HG03066 (cell line): Measurements from ENCODE around the gene SENP6.
A peak's percentile ranks its signal among the peaks of the same experiment; 100 is the strongest.
"Not testable (repeated sequence)": the region's sequence is repeated elsewhere in the genome, so short reads cannot be mapped to it uniquely, and the experiment has no call there.

Source experiments
- ATAC-seq: cut with Tn5 transposase; IDR thresholded peaks from one replicate; pipeline ENCODE4 v1.9.1; 2021; ENCODE audit warnings: low read depth; ENCODE audit not compliant: unreplicated experiment

Gene SENP6, protein sequence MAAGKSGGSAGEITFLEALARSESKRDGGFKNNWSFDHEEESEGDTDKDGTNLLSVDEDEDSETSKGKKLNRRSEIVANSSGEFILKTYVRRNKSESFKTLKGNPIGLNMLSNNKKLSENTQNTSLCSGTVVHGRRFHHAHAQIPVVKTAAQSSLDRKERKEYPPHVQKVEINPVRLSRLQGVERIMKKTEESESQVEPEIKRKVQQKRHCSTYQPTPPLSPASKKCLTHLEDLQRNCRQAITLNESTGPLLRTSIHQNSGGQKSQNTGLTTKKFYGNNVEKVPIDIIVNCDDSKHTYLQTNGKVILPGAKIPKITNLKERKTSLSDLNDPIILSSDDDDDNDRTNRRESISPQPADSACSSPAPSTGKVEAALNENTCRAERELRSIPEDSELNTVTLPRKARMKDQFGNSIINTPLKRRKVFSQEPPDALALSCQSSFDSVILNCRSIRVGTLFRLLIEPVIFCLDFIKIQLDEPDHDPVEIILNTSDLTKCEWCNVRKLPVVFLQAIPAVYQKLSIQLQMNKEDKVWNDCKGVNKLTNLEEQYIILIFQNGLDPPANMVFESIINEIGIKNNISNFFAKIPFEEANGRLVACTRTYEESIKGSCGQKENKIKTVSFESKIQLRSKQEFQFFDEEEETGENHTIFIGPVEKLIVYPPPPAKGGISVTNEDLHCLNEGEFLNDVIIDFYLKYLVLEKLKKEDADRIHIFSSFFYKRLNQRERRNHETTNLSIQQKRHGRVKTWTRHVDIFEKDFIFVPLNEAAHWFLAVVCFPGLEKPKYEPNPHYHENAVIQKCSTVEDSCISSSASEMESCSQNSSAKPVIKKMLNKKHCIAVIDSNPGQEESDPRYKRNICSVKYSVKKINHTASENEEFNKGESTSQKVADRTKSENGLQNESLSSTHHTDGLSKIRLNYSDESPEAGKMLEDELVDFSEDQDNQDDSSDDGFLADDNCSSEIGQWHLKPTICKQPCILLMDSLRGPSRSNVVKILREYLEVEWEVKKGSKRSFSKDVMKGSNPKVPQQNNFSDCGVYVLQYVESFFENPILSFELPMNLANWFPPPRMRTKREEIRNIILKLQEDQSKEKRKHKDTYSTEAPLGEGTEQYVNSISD

DNA sequence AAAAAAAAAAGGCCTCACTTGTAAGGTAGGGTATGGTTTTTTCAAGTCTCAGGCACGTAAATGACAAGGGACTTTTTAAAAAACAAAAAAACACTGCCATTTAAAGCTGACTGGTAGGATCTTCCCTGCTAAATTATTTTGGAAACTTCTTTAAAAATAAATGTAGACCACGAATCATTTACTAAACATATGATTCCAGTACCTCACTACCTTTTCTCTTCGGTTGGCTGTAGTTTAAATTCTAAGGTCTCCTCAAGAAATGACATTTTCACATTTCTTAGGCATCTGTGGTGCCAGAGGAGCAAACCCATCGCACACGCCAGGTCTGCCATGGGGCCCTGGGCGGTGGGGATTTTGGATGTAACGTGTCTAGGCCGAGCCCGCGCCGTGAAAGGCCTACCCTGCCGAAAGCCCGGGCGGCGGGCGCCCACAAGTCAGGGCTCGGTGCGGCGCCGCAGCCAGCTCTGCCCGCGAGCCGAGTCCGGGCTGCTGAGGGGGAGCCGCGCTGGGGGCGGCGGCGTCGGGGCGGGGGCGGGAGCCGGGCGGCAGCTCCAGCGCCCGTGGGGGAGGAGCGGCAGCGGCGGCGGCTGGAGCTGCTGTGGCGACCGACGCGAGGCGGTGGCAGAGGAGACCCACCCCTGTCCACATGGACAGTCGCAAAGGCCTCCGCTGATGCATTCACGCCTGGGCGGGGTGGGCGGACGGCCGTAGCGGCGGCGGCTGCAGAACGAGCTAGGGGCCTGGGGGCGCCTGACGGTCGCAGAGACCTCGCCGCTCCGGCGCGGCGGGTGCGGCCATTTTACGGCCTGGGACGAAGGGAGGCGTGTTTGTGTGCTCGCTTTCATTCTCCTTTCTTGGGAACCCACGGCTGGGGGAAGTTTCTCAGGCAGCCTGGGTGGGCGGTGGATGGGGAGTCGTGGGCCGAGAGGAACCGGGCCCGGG, at the start of gene SENP6:
Gene SENP6 (plus strand): TSS at position 577 of the 942 bp plus-strand sequence. CDS start 645 bp downstream, outside the sequence.
- ATAC-seq = peak; percentile 62

DNA sequence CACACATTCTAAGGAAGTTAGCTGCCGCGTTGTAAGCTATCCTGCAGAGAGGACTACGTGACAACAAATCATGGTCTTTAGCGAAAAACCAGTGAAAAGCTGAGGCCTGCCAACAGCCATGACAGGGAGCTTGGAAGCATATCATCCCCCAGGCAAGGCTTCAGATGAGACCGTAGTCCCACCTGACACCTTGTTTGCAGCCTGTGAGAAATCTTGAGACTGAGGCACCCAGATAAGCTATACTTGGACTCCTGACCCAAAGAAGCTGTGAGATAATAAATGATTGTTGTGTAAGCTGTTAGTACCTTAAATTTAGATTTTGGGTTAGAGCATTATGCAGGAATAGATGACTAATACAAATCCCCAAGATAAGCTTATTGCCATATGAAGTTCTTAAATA, 45.4 kb upstream of the SENP6 start:
- ATAC-seq = no peak

DNA sequence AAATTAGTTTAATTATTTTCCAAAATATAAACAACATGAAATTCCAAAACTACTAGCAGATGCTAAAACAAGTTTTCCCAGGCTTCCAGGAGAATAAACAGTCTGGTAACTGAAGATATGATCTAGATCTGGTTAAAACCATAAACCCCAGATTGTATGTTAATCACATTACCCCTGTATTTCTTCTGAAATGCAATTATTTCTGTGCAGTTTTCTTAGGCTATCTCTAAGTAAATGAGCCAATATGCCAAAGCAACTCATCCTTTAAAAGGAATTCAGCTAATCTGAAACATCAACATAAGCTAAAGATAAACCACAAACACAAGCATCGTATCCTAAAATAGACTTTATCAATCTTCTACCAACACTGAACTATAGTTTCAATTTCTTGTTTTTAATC, 44.6 kb upstream of the SENP6 start:
- ATAC-seq = no peak

DNA sequence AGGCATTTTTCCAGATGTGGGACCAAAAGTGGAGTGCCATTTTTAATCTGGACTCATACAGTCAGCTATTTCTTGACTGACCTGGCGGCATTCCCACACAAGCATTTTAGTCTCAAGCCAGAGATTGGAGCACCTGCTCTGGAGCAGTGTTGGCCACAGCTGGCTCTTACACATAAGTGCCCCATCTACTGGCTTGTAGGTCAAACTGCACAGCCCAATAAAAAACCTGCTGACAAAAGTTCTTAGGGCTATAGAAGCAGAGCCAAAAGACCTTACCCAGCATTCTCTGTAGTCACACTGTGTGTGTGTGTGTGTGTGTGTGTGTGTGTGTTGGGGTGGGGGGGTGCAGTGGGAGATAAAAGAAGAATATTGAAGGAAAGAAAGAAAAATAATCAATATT, 38.6 kb upstream of the SENP6 start:
- no peak for ATAC-seq

DNA sequence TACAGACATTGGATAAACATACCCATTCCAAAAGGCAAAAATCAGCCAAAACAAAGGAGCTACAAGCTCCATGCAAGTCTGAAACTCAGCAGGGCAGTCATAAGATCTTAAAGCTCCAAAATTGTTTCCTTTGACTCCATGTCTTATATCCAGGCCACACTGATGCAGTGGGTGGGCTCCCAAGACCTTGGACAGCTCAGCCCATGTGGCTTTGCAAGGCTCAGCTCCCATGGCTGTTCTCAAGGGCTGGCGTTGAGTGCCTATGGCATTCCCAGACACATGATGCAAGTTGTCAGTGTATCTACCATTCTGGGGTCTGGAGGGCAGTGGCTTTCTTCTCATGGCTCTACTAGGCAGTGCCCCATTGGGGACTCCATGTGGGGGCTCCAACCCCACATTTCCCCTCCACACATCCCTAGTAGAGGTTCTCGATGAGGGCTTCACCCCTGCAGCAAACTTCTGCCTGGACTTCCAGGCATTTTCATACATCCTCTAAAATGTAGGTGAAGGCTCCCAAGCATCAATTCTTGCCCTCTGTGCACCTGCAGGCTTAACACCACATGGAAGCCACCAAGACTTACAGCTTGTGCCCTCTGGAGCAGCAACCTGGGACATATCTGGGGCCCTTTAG, 35.4 kb upstream of the SENP6 start:
- no peak for ATAC-seq

DNA sequence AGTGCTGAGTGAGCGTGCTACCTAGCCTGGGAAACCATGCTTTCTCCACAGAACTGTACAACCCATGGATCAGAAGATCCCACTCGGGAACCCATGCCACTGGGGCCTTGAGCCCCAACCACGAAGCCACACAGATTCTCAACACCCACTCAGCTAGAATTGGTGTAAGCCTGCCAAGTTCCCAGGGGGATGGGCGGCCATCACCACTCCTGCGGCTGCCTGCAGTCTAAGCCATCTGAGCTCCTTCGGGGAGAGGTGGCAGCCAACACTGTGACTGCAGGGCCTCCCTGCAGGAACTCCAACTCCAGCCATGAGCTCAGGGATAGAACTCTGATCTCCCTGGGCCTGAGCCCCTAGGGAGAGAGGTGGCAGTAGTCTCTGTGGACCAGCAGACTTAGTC, 33.6 kb upstream of the SENP6 start:
- ATAC-seq = no peak

DNA sequence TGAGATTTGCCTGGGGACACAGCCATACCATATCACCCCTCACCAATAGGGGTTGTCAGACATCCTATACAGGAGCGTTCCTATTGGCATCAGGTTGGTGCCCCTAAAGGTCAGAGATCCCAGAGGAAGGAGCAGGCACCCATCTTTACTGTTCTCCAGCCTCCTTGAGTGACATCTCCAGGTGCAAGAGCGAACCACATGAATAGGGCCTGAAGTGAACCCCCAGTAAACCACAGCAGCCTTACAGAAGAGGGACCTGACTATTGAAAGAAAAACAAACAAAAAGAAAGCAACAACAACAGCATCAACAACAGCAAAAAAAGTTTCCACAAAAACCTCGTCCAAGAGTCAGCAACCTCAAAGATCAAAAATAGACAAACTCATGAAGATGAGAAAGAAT, 32.7 kb upstream of the SENP6 start:
- no peak for ATAC-seq

DNA sequence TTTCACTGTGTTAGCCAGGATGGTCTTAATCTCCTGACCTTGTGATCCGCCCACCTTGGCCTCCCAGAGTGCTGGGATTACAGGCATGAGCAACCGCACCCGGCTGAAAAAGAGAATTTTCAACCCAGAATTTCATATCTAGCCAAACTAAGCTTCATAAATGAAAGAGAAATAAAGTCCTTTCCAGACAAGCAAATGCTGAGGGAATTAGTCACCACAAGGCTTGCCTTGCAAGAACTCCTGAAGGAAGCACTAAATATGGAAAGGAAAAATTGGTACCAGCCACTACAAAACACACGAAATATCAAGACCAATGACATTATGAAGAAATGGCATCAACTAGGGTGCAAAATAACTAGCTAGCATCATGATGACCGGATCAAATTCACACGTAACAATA, 31.0 kb upstream of the SENP6 start:
- not testable (repeated sequence) for ATAC-seq

DNA sequence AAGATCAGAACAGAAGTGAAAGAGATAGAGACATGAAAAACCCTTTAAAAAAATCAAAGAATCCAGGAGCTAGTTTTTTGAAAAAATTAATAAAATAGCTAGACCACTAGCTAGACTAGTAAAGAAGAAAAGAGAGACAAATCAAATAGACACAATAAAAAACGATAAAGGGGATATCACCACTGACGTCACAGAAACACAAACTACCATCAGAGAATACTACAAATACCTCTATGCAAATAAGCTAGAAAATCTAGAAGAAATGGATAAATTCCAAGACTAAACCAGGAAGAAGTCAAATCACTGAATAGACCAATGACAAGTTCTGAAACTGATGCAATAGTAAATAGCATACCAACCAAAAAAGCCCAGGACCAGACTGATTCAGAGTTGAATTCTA, 29.6 kb upstream of the SENP6 start:
- ATAC-seq = no peak

DNA sequence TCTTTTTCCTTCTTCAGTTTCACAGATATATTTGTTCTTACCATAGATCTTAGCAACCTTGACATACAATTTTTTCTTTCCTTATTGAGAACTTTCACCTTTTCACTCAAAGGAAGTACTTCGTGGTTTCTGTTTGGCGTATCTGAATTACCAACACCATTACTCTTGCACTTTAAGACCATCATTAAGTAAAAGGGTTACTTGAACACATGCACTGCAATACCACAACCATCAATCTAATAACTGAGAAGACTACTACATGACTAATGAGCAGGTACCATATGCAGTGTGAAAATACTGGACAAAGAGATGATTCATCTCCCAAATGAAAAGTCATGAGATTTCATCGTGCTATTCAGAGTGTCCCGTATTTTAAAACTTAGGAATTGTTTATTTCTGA, 21.7 kb upstream of the SENP6 start:
- ATAC-seq = peak; percentile 79

DNA sequence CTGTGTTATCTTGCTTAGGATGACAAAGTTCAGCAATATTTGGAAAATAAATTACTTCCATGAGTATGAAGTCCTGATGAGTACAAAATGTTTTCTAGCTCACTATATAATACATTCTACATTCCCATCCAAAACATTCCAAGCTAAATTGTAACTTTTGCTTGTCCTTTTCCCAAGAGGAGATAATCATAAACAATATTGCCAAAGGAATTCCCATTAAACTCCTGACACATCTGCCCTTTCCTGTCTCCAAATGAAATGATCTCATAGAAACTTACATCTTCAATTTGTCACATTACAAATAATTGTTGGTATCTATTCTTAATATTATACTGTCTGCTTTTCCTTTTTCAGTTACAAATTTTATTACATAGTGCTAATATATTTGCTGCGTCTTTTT, 20.4 kb upstream of the SENP6 start:
- no peak for ATAC-seq

DNA sequence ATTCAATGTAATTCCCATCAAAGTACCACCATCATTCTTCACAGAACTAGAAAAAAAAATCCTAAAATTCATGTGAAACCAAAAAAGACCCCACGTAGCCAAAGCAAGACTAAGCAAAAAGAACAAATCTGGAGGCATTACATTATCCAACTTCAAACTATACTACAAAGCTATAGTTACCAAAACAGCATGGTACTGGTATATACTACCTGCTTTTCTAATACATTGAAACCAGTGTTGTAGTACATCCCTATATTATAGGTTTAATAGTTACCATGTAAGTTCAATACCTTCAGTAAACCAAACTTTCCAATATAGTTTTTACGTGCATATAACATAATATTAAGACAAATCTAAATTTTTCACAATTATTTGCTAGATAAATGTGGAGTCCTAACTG, 17.1 kb upstream of the SENP6 start:
- ATAC-seq = not testable (repeated sequence)

DNA sequence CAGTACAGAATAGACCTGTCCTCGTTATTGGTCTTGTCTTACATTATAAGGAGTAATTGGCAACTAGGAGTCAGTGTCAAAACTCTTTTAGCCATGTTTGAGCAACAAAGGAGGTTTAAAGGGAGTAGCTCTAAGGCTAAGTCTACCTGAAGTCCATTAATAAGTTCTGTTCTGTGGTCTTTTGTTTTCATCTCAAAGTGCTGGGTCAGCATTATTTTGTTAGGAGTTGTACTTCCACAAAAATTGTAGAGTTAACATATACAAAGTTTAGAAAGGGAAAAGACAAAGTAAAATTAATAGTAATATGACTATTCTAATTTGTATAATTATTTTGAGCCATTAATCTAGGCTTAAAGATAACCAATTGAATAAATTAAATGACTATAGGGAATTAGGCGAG, 12.7 kb upstream of the SENP6 start:
- no peak for ATAC-seq

DNA sequence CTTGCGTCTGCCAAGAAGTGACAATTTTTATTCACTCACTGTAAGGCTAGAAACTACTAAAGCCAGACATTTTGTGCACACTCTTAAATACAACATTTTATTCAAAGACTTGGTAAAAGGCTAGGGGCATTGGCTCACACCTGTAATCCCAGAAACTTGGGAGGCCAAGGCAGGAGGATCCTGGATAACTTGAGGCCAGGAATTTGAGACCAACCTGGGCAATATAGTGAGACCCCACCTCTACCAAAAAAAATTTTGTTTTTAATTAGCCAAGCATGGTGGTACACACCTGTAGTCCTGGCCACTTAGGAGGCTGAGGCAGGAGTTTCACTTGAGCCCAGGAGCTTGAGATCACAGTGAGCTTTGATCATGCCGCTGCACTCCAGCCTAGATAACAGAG, 11.3 kb upstream of the SENP6 start:
- no peak for ATAC-seq

DNA sequence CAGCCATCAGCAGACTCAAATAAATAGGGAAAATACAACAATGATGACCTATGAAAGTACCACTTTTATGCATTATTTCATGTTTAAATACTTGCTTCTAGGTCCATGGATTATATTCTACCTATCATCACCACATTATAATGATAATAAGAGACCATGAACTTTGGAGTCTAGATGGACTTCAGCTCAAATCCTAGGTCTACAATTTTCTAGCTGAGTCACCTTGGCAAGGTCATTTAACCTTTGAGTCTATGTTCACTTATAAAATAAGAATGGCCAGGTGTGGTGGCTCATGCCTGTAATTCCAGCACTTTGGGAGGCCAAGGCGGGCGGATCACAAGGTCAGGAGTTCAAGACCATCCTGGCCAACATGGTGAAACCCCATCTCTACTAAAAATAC, 5.3 kb upstream of the SENP6 start:
- not testable (repeated sequence) for ATAC-seq

DNA sequence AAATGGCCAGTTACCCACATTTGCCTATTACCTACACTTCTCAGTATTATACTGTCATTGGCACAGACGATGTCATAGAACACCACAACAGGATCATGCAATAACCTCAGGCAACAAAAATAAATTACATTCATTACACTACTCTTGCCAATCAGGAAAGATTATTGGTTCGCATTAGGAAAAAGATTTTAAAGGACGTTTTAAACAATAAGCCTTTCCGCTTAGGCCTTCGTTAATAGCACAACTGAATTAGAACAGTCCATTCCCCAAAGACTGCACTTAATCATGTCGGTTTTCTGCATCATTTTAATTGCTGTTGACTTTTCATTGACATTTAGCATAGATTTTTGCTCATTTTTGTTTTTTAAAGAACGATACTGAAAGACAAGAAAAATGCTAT, 912 bp upstream of the SENP6 start:
- no peak for ATAC-seq

DNA sequence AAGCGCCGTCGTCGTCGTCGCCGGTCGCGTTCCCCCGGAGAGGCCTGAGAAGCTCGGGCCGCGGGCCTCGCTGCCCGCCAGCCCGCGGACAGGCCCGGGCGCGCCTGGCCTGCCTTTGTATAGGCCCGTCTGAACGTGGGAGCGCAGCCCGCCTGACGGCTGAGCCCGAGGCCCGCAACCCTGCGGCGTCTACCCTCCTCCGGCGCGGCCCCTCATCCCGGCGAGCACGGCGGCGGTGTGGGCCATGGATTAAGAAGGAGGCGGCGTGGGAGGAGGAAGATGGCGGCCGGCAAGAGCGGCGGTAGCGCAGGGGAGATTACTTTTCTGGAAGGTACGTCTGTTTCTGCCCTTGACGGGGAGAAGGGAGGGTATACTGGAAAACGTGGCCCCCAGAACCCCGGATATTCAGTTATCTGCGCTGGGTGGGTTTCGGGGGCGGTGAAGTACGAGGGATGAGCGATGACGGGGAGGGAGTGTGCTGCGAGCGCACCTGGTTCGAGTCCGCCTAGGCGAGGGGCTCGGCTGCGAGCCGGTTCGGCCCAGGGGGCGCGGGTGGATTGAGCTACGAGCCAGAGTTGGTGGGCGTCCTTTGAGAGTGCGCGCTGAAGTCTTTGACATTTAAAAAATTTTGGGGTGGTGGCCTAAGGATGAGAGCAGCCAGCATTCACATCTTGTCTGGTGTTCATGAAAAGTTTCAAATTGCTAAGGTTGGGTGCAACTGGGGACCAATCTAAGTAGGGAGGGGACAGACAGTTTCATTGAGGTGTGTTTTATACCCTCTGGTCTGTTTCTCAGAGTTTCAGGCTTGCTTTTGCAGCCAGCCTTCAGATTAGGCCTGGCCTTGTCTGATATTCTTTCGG, 796 bp downstream of the SENP6 start:
- peak; percentile 39 for ATAC-seq

DNA sequence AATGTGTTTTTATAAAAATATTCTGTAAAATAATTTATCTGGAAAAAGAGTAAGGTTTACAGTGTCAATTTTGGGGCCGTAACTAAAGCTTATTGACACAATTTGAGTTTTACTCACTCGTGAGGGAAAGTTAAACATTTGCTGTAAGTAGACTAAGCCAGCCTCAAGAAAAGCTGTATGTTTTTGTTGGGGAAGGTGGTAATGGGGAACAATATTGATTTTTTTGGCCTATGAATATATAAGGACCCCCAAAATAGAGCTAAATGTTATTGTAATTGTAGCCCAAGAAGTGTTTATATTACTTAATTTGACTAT, 1.4 kb downstream of the SENP6 start:
- no peak for ATAC-seq

DNA sequence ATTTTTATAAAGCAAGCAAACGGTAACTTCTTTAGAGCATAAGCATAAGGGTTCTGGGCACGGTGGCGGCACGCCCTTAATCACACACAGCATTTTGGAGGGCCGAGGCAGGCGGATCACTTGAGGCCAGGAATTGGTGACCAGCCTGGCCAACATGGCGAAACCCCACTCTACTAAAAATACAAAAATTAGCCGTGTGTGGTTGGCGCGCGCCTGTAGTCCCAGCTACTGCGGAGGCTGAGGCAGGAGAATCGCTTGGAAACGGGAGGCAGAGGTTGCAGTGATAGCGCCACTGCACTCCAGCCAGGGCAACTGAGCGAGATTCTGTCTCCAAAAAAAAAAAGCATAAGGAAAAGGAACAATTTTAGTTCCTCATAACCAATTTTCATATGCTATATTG, 2.6 kb downstream of the SENP6 start:
- ATAC-seq = no peak
